Astrocyte (in vitro differentiated cells and primary cell): ENCODE results near the gene TTPAL. TPM values are rescaled to one million over a fixed set of nuclear protein-coding genes. Genes with fewer than 3 reads are reported as not detected.

Experiments
- DNase-seq: peaks from one replicate; pipeline ENCODE4 v3.0.0-alpha.2; 2010; ENCODE audit warnings: low read depth
- FAIRE-seq: peaks from 2 replicates; lab custom pipeline; 2011; peaks lifted over from hg19 to GRCh38; lab: Jason Lieb, UNC
- H2AFZ ChIP-seq: 2 replicates; pipeline ENCODE4 v1.6.0; 2012; ENCODE audit warnings: low read depth, low read length, inconsistent platforms
- H3K27ac ChIP-seq: 2 replicates; pipeline ENCODE4 v1.5.1; 2011; ENCODE audit warnings: low read depth, low read length, inconsistent platforms
- H3K27me3 ChIP-seq: 2 replicates; pipeline ENCODE4 v1.6.0; 2011; ENCODE audit warnings: low read length, inconsistent platforms; ENCODE audit not compliant: insufficient read depth
- H3K36me3 ChIP-seq: 2 replicates; pipeline ENCODE4 v1.5.1; 2011; ENCODE audit warnings: low read length, inconsistent platforms; ENCODE audit not compliant: insufficient read depth
- H3K4me1 ChIP-seq: 2 replicates; pipeline ENCODE4 v1.5.1; 2011; ENCODE audit warnings: low read length, inconsistent platforms; ENCODE audit not compliant: insufficient read depth
- H3K4me2 ChIP-seq: 2 replicates; pipeline ENCODE4 v1.6.0; 2012; ENCODE audit warnings: low read length, inconsistent platforms
- H3K4me3 ChIP-seq: 2 replicates; pipeline ENCODE4 v1.5.1; 2011; ENCODE audit warnings: low read depth, mild to moderate bottlenecking, low read length, inconsistent platforms; ENCODE audit not compliant: insufficient read depth
- H3K79me2 ChIP-seq: 2 replicates; pipeline ENCODE4 v1.6.0; 2012; ENCODE audit warnings: mild to moderate bottlenecking, low read length, inconsistent platforms; ENCODE audit not compliant: insufficient read depth
- H3K9ac ChIP-seq: 2 replicates; pipeline ENCODE4 v1.6.0; 2012; ENCODE audit warnings: mild to moderate bottlenecking, low read length, inconsistent platforms
- H3K9me3 ChIP-seq: 2 replicates; pipeline ENCODE4 v1.5.1; 2012; ENCODE audit warnings: low read depth, mild to moderate bottlenecking, low read length, inconsistent platforms; ENCODE audit not compliant: insufficient read depth
- H4K20me1 ChIP-seq: 2 replicates; pipeline ENCODE4 v1.6.0; 2012; ENCODE audit warnings: low read length, inconsistent platforms; ENCODE audit not compliant: insufficient read depth
- H3K27ac Mint-ChIP-seq: one replicate; pipeline ENCODE4 v1.8.0; 2021; ENCODE audit warnings: mild to moderate bottlenecking, mixed read lengths; ENCODE audit not compliant: unreplicated experiment
- H3K27me3 Mint-ChIP-seq: one replicate; pipeline ENCODE4 v1.8.0; 2021; ENCODE audit warnings: low read depth, mixed read lengths; ENCODE audit not compliant: unreplicated experiment
- H3K36me3 Mint-ChIP-seq: one replicate; pipeline ENCODE4 v1.8.0; 2021; ENCODE audit warnings: low read depth, mixed read lengths; ENCODE audit not compliant: unreplicated experiment
- H3K4me1 Mint-ChIP-seq: one replicate; pipeline ENCODE4 v1.8.0; 2021; ENCODE audit warnings: low read depth, mixed read lengths; ENCODE audit not compliant: unreplicated experiment
- H3K4me3 Mint-ChIP-seq: one replicate; pipeline ENCODE4 v1.8.0; 2021; ENCODE audit warnings: mild to moderate bottlenecking, moderate library complexity, mixed read lengths; ENCODE audit not compliant: unreplicated experiment
- H3K9me3 Mint-ChIP-seq: one replicate; pipeline ENCODE4 v1.8.0; 2021; ENCODE audit warnings: mild to moderate bottlenecking, mixed read lengths; ENCODE audit not compliant: unreplicated experiment
- EZH2 ChIP-seq: IDR thresholded peaks from 2 replicates; pipeline ENCODE4 v1.6.1; 2012; ENCODE audit warnings: mild to moderate bottlenecking, low read length, inconsistent platforms; ENCODE audit not compliant: insufficient read depth
- total RNA-seq: library from RNA; stranded (reverse); gene quantifications from 2 replicates; pipeline ENCODE4 v1.2.1, GENCODE V29; 2021
- TF ChIP-seq, protein P1 (sequence below): IDR thresholded peaks from 2 replicates; pipeline ENCODE4 v1.5.1; 2011; ENCODE audit warnings: low read depth, mild to moderate bottlenecking, inconsistent platforms, low read length, moderate library complexity; ENCODE audit not compliant: insufficient read depth

Gene TTPAL
- total RNA-seq, 1 donor from 2014 or later, result 23.3 TPM

DNA sequence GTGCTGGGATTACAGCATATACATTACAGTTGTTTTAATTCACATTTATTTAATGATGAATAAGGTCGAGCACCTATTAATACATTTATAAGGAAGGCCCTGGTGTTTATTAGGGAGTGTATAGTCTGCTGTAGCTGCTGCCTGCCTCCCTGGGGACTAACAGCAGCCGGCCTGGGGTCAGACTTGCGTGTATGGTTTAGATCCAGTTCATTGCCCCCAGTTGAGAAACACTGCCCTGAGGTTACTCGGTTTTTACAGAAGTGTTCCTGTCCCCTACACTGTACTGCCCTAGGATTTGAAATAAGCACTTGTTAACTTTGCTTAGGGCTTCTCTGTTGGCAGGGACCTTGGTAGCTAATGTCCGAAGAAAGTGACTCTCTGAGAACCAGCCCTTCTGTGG, 4.0 kb downstream of the TTPAL start:
- no peaks in the 10 kb centered on the region for H3K27me3 Mint-ChIP-seq
- Histone ChIP-seq H2AFZ (no peak overlapping the region), H3K79me2 (peaks cover 25% of the 10 kb centered on the region), H3K36me3 (peaks cover 11% of the 10 kb centered on the region), H4K20me1 (no peaks in the 10 kb centered on the region), H3K4me2 (no peak overlapping the region), H3K9ac (no peak overlapping the region), H3K9me3 (no peaks in the 10 kb centered on the region), H3K4me1 (peaks cover 18% of the 10 kb centered on the region), H3K27me3 (no peaks in the 10 kb centered on the region), H3K27ac (no peak overlapping the region), H3K4me3 (no peak overlapping the region)
- no peaks in the 10 kb centered on the region for H3K9me3 Mint-ChIP-seq
- DNase-seq (no peak), FAIRE-seq (no peak)
- no peak overlapping the region for H3K4me3 Mint-ChIP-seq
- H3K36me3 Mint-ChIP-seq, result peaks cover 13% of the 10 kb centered on the region
- no peak for TF ChIP-seq EZH2
- TF ChIP-seq, protein P1, sequence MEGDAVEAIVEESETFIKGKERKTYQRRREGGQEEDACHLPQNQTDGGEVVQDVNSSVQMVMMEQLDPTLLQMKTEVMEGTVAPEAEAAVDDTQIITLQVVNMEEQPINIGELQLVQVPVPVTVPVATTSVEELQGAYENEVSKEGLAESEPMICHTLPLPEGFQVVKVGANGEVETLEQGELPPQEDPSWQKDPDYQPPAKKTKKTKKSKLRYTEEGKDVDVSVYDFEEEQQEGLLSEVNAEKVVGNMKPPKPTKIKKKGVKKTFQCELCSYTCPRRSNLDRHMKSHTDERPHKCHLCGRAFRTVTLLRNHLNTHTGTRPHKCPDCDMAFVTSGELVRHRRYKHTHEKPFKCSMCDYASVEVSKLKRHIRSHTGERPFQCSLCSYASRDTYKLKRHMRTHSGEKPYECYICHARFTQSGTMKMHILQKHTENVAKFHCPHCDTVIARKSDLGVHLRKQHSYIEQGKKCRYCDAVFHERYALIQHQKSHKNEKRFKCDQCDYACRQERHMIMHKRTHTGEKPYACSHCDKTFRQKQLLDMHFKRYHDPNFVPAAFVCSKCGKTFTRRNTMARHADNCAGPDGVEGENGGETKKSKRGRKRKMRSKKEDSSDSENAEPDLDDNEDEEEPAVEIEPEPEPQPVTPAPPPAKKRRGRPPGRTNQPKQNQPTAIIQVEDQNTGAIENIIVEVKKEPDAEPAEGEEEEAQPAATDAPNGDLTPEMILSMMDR, result no peak
- no peak overlapping the region for H3K27ac Mint-ChIP-seq
- H3K4me1 Mint-ChIP-seq, result peaks cover 10% of the 10 kb centered on the region

DNA sequence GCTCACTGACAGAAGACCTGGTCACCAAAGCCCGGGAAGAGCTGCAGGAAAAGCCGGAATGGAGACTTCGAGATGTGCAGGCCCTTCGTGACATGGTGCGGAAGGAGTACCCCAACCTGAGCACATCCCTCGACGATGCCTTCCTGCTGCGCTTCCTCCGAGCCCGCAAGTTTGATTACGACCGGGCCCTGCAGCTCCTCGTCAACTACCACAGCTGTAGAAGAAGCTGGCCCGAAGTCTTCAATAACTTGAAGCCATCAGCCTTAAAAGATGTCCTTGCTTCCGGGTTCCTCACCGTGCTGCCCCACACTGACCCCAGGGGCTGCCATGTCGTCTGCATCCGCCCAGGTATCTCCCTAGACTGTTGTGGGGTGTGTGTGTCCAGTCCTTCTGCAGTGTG, 4.4 kb downstream of the TTPAL start:
- no peak overlapping the region for H3K9ac ChIP-seq
- H3K36me3 ChIP-seq, result peaks cover 12% of the 10 kb centered on the region
- H3K9me3 Mint-ChIP-seq, result no peaks in the 10 kb centered on the region
- H3K4me3 Mint-ChIP-seq, result no peak overlapping the region
- H3K79me2 ChIP-seq, result peaks cover 25% of the 10 kb centered on the region
- peaks cover 10% of the 10 kb centered on the region for H3K4me1 Mint-ChIP-seq
- no peak overlapping the region for H3K4me2 ChIP-seq
- no peak for DNase-seq
- no peaks in the 10 kb centered on the region for H3K27me3 Mint-ChIP-seq
- peaks cover 13% of the 10 kb centered on the region for H3K36me3 Mint-ChIP-seq
- H3K27ac Mint-ChIP-seq, result no peak overlapping the region
- FAIRE-seq, result no peak
- H3K27me3 ChIP-seq, result no peaks in the 10 kb centered on the region
- H3K27ac ChIP-seq, result no peak overlapping the region
- no peaks in the 10 kb centered on the region for H4K20me1 ChIP-seq
- TF ChIP-seq, protein P1, result no peak
- TF ChIP-seq EZH2, result no peak
- no peaks in the 10 kb centered on the region for H3K9me3 ChIP-seq
- no peak overlapping the region for H2AFZ ChIP-seq
- no peak overlapping the region for H3K4me3 ChIP-seq
- peaks cover 18% of the 10 kb centered on the region for H3K4me1 ChIP-seq

DNA sequence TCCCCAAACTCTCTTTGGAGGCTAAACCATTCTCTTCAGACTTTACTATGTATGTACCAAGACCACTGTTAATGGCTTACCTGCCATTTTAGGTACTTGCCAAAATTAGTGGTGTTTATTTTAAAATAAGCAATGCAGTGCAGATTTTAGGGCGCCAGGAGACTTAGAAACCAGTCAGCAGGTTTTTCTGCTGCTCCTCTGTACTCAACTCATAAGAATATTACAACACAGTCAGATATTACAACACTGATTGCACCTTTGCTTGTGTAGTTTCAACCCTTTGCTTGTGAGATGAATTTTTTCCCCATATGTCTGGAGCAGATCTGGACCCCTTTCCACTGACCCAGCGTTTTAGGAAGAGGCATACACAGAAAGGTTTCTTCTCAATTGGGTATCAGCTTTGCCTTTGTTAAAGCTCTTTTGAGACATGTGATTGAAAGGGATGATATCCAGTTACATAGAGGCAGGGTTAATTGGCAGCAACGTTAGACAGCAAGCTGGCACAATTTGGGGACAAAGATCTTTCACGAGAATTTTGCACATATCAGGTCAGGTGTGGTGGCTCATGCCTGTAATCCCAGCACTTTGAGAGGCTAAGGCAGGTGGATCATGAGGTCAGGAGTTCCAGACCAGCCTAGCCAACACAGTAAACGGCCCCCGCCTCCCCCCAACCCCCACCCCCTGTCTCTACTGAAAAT, 6.2 kb downstream of the TTPAL start:
- FAIRE-seq, result no peak
- TF ChIP-seq EZH2, result no peak
- Mint-ChIP-seq H3K9me3 (no peaks in the 10 kb centered on the region), H3K36me3 (peaks cover 15% of the 10 kb centered on the region), H3K4me3 (no peak overlapping the region), H3K4me1 (peaks cover 4% of the 10 kb centered on the region), H3K27ac (no peak overlapping the region), H3K27me3 (no peaks in the 10 kb centered on the region)
- Histone ChIP-seq H3K9ac (no peak overlapping the region), H3K4me1 (peaks cover 5% of the 10 kb centered on the region), H3K27ac (no peak overlapping the region), H3K79me2 (peaks cover 11% of the 10 kb centered on the region), H2AFZ (no peak overlapping the region), H3K36me3 (peaks cover 21% of the 10 kb centered on the region), H3K4me2 (no peak overlapping the region), H3K4me3 (no peak overlapping the region), H3K9me3 (no peaks in the 10 kb centered on the region), H4K20me1 (no peaks in the 10 kb centered on the region), H3K27me3 (no peaks in the 10 kb centered on the region)
- no peak for DNase-seq
